ES-I3 (cell line): Measurements from ENCODE around the gene APPBP2.
"Not testable (repeated sequence)": the region's sequence is repeated elsewhere in the genome, so short reads cannot be mapped to it uniquely, and the experiment has no call there.

Experiments
- H3K36me3 ChIP-seq: 2 replicates; pipeline ENCODE4 v1.6.1; 2013; ENCODE audit warnings: mild to moderate bottlenecking, low read length, control low read depth, moderate library complexity; ENCODE audit not compliant: insufficient read depth
- H3K4me1 ChIP-seq: 2 replicates; pipeline ENCODE4 v1.6.1; 2013; ENCODE audit warnings: mild to moderate bottlenecking, control low read depth, low read length; ENCODE audit not compliant: insufficient read depth
- H3K9ac ChIP-seq: 2 replicates; pipeline ENCODE4 v1.6.1; 2013; ENCODE audit warnings: low read depth, mild to moderate bottlenecking, low read length, moderate library complexity
- H3K9me3 ChIP-seq: 2 replicates; pipeline ENCODE4 v1.6.1; 2013; ENCODE audit warnings: mild to moderate bottlenecking, low read length, moderate library complexity; ENCODE audit not compliant: control insufficient read depth, insufficient read depth

The APPBP2 gene

DNA sequence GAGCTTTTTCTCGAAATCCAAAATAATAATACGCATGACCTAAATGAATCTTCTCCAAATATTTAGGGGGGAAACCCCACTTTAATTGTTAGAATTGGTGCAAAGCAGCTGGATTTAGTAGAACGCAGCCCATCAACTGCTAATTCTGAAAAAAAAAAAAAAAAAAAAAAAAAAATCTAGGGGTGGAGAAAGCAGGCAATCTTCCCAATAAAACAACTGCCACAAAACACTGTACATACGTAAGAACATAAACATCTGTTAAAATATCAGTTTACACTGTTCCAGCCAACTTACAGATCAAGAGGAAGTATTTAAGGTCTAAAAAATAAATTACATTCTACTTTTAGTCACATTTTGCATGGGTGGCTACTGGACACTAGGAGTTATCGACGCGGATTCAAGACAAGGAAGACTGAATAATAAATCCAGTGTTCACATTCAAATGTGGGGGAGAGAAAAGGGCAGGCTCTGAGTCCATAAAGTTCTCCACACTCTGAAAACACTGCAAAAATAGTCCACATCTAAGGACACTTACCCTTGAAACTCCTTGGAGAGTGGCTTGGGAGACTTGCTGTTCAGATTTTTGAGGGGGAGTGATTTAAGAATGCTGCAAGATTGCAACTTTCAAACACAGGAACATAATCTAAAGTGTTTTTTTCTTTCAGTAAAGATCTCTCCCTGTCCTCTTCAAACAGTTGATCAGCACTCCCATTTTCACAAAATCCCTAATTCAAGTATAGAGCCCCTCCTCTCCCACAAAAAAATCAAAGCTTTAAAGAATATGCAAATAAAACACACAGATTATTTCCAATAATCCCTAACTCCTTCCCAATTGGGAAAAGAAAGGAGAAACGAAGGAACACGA is 1.3 kb downstream of the APPBP2 start:
- Histone ChIP-seq H3K9ac (peak overlapping the region; percentile 97), H3K4me1 (no peaks in the 10 kb centered on the region), H3K36me3 (peaks cover 3% of the 10 kb centered on the region; the same call in 1 of the 2 replicates), H3K9me3 (0 out of 2 replicates have a peak, but pooled peaks cover 2% of the 10 kb centered on the region)

DNA sequence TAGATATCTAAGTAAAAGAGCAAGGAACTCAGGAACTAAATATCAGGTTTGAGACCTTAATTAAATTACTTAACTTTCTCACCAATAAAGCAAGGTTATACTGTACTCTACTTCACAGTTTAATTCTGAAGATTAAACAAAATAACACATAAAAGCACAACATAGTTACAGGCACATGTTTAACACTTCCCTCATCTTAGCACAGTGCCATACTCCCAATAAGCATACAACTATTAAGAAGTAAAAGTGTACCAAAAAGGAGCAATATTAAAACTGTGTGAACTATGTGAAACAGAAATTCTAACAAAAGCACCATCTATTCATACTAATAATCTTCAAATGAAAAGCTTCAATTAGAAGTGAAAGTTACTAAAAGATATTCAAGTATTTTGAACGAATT is 2.2 kb downstream of the APPBP2 start:
- Histone ChIP-seq H3K9me3 (no peaks in the 10 kb centered on the region), H3K4me1 (no peaks in the 10 kb centered on the region), H3K36me3 (peaks cover 3% of the 10 kb centered on the region; the same call in 1 of the 2 replicates), H3K9ac (peak overlapping the region; percentile 97; the same call in 1 of the 2 replicates)

DNA sequence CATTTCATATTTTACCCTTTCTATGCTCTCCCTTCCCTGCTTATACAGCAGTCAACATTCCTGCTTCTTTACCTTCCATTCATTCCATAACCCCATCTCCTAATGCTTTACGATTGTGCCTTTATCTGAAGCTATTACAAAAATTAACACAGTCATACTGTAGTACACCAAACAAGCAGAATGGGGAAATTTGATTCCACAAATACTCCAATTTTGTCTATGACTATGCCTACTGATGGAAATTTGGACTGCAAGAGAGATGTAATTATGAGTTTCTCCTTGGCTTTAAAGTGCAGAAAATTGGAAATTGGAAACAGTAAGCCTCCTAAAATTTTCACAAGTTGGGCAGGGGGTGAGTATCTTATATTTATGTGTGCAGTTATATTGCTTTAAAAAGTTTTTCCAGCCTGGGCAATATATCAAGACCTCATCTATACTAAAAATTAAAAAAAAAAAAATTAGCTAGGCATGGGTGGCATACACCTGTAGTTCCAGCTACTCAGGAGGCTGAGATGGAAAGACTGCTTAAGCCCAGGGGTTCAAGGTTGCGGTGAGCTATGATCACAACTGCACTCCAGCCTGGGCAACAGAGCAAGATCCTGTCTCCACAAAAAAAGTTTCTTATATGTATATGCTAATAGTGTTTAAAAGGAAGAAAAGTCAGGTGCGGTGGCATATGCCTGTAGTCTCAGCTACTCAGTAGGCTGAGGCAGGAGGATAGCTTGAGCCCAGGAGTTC is 3.0 kb downstream of the APPBP2 start:
- no peaks in the 10 kb centered on the region for H3K9me3 ChIP-seq
- no peak overlapping the region for H3K9ac ChIP-seq
- peaks cover under 1% of the 10 kb centered on the region; the same call in 1 of the 2 replicates for H3K36me3 ChIP-seq
- H3K4me1 ChIP-seq: no peaks in the 10 kb centered on the region

GRCh38 chr17:60519795-60520194 is 6.2 kb downstream of the APPBP2 start:
- H3K9ac ChIP-seq: no peak overlapping the region
- H3K36me3 ChIP-seq: no peaks in the 10 kb centered on the region
- no peaks in the 10 kb centered on the region for H3K4me1 ChIP-seq
- no peaks in the 10 kb centered on the region for H3K9me3 ChIP-seq

- H3K4me1 ChIP-seq, H3K9me3 ChIP-seq, H3K36me3 ChIP-seq, H3K9ac ChIP-seq: not testable (repeated sequence)
Measured at GRCh38 chr17:60515683-60516082, 10.4 kb downstream of the APPBP2 start.

DNA sequence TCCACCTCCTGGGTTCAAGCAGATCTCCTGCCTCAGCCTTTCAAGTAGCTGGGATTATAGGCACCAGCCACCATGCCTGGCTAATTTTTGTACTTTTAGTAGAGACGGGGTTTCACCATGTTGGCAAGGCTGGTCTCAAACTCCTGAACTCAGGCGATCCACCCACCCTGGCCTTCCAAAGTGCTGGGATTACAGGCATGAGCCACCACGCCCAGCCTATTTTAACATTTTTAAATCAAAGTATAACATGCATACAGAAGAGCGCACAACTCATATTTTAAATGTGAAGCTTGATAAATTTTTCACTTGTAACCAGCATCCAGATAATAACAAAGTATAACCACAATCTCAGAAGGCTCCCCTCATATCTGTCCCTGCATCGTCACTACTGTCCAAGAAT is 10.8 kb downstream of the APPBP2 start:
- H3K36me3 ChIP-seq: not testable (repeated sequence)

GRCh38 chr17:60514500-60514899 is 11.5 kb downstream of the APPBP2 start:
- H3K36me3 ChIP-seq: no peaks in the 10 kb centered on the region; the same call in 1 of the 2 replicates
- H3K4me1 ChIP-seq: no peaks in the 10 kb centered on the region

More for the DNA sequence above, 10.8 kb downstream of the APPBP2 start:
- not testable (repeated sequence) for H3K4me1 ChIP-seq, H3K9me3 ChIP-seq, H3K9ac ChIP-seq

GRCh38 chr17:60514053-60514452 is 12.0 kb downstream of the APPBP2 start:
- Histone ChIP-seq H3K36me3 (no peaks in the 10 kb centered on the region; the same call in 1 of the 2 replicates), H3K4me1 (no peaks in the 10 kb centered on the region), H3K9ac (no peak overlapping the region)

More at GRCh38 chr17:60514500-60514899, 11.5 kb downstream of the APPBP2 start:
- no peak overlapping the region for H3K9ac ChIP-seq
- H3K9me3 ChIP-seq: no peaks in the 10 kb centered on the region

DNA sequence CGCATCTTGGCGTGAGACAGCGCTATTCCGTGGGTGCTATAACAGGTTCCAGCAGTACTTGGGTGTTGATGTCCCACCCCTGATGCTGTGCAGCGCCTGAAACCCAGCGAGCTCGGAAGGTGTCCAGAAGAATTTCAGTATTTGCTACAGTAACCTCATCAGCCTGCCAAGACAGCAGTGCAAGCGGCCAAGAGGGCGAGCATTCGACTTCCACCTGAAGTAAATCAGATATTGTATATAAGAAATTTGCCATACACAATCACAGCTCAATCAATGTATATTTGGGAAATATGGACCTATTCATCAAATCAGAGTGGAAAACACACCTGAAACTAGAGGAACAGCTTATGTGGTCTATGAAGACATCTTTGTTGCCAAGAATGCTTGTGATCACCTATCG is 13.0 kb downstream of the APPBP2 start:
- no peaks in the 10 kb centered on the region; the same call in none of the 2 replicates for H3K36me3 ChIP-seq
- no peaks in the 10 kb centered on the region for H3K9me3 ChIP-seq
- H3K4me1 ChIP-seq: no peaks in the 10 kb centered on the region
- H3K9ac ChIP-seq: no peak overlapping the region

More at GRCh38 chr17:60514053-60514452, 12.0 kb downstream of the APPBP2 start:
- no peaks in the 10 kb centered on the region for H3K9me3 ChIP-seq

- H3K4me1 ChIP-seq: 0 out of 2 replicates have a peak, but pooled peaks cover 4% of the 10 kb centered on the region
- H3K36me3 ChIP-seq: no peaks in the 10 kb centered on the region; the same call in none of the 2 replicates
Measured at GRCh38 chr17:60510723-60511122, 15.3 kb downstream of the APPBP2 start.

DNA sequence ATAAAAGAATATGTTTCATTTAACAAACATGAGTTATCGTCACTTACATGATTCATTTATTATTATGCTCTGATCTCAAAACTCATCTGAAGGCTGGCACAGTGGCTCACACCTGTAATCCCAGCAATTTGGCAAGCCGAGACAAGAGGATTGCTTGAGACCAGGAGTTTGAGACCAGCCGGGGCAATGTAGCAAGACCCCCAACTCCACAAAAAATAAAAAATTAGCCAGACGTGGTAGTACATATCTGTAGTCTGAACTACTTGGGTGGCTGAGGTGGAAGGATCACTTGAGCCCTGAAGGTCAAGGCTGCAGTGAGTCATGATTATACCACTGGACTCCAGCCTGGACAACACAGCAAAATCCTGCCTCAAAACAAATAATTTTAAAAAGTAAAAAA is 16.0 kb downstream of the APPBP2 start:
- no peak overlapping the region for H3K9ac ChIP-seq
- H3K36me3 ChIP-seq: no peaks in the 10 kb centered on the region; the same call in none of the 2 replicates
- 0 out of 2 replicates have a peak, but pooled peaks cover 4% of the 10 kb centered on the region for H3K4me1 ChIP-seq
- H3K9me3 ChIP-seq: no peaks in the 10 kb centered on the region

More at GRCh38 chr17:60510723-60511122, 15.3 kb downstream of the APPBP2 start:
- Histone ChIP-seq H3K9me3 (no peaks in the 10 kb centered on the region), H3K9ac (no peak overlapping the region)

GRCh38 chr17:60508384-60508980 is 17.6 kb downstream of the APPBP2 start:
- H3K36me3 ChIP-seq: no peaks in the 10 kb centered on the region; the same call in none of the 2 replicates

GRCh38 chr17:60506312-60506711 is 19.7 kb downstream of the APPBP2 start:
- Histone ChIP-seq H3K4me1 (0 out of 2 replicates have a peak, but pooled peaks cover 4% of the 10 kb centered on the region), H3K36me3 (no peaks in the 10 kb centered on the region; the same call in 1 of the 2 replicates), H3K9ac (no peak overlapping the region), H3K9me3 (no peaks in the 10 kb centered on the region)

More at GRCh38 chr17:60508384-60508980, 17.6 kb downstream of the APPBP2 start:
- Histone ChIP-seq H3K9me3 (no peaks in the 10 kb centered on the region), H3K9ac (no peak overlapping the region), H3K4me1 (0 out of 2 replicates have a peak, but pooled peaks cover 4% of the 10 kb centered on the region)

GRCh38 chr17:60502145-60502544 is 23.9 kb downstream of the APPBP2 start:
- Histone ChIP-seq H3K4me1 (0 out of 2 replicates have a peak, but pooled peaks cover 4% of the 10 kb centered on the region), H3K9me3 (no peaks in the 10 kb centered on the region), H3K36me3 (peaks cover 1% of the 10 kb centered on the region; the same call in 1 of the 2 replicates), H3K9ac (no peak overlapping the region)
